NT2/D1 (cell line): ENCODE measurements around the gene HAUS6.

Experiments used
- DNase-seq: peaks from one replicate; pipeline ENCODE4 v3.0.0-alpha.2; 2011; ENCODE audit warnings: low read depth, low spot score
- H3K27me3 ChIP-seq: 2 replicates; pipeline ENCODE4 v1.6.0; 2011; ENCODE audit warnings: mild to moderate bottlenecking; ENCODE audit not compliant: insufficient read length, insufficient read depth
- H3K36me3 ChIP-seq: 2 replicates; pipeline ENCODE4 v1.6.1; 2011; ENCODE audit warnings: mild to moderate bottlenecking, low read length, mixed read lengths; ENCODE audit not compliant: insufficient read depth, insufficient read length
- H3K4me1 ChIP-seq: 2 replicates; pipeline ENCODE4 v1.5.1; 2011; ENCODE audit not compliant: insufficient read depth, insufficient read length
- H3K4me3 ChIP-seq: 2 replicates; pipeline ENCODE4 v1.5.1; 2011; ENCODE audit warnings: low read depth; ENCODE audit not compliant: insufficient read length
- H3K9ac ChIP-seq: 2 replicates; pipeline ENCODE4 v1.6.0; 2011; ENCODE audit warnings: low read depth; ENCODE audit not compliant: insufficient read length
- H3K9me3 ChIP-seq: 2 replicates; pipeline ENCODE4 v1.5.1; 2011; ENCODE audit warnings: mild to moderate bottlenecking, low read length; ENCODE audit not compliant: insufficient read depth
- SUZ12 ChIP-seq: IDR thresholded peaks from 2 replicates; pipeline ENCODE4 v1.6.1; 2011; ENCODE audit not compliant: insufficient read length, insufficient read depth; ENCODE audit errors: extremely low read depth
- YY1 ChIP-seq: IDR thresholded peaks from 2 replicates; pipeline ENCODE4 v1.6.1; 2011; ENCODE audit not compliant: insufficient read length, insufficient read depth
- ZNF274 ChIP-seq: IDR thresholded peaks from 2 replicates; pipeline ENCODE4 v1.6.1; 2011; ENCODE audit warnings: mild to moderate bottlenecking, low read depth, low read length

The HAUS6 gene

DNA sequence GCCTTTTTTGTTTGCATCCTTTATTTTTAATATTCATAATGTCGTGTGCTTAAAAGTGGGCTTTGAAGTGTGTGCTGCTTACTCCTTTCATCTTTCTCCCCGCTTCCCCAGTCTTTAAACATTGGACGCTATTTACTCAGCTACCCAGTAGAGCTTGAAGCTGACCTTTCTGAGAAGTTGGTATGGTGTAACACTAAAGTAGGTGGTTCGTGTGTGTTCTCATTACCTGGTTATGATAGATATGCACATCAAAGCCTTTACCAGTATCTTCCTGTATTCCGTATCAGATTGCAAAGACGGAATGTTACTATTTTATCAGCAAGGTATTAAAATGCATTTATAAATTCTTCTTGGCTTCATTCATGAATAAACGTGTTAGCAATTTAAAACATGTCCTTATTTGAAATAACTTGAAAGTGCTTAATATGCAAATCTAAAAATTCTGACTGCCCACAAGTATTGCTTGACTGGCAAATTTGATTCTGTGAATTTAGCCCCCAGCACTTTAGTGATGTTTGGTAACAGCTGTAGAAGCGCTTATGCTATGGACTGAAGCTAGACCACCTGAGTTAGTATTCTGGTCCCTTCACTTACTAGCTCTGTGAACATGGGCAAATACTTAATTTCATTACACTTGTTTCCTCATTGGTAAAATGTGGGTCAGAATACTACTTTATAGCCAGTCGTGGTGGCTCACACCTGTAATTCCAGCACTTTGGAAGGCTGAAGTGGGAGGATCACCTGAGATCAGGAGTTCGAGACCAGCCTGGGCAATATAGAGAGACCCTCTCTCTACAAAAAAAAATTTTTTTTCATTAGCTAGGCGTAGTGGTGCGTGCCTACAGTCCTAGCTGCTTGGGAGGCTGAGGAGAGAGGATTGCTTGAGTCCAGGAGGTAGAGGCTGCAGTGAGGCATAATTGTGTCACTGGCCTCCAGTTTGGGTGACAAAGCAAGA, 51.8 kb downstream of the HAUS6 start:
- TF ChIP-seq YY1 (no peak), ZNF274 (no peak), SUZ12 (no peak)
- H3K4me3 ChIP-seq, result peak overlapping the region; percentile 94
- DNase-seq, result no peak

DNA sequence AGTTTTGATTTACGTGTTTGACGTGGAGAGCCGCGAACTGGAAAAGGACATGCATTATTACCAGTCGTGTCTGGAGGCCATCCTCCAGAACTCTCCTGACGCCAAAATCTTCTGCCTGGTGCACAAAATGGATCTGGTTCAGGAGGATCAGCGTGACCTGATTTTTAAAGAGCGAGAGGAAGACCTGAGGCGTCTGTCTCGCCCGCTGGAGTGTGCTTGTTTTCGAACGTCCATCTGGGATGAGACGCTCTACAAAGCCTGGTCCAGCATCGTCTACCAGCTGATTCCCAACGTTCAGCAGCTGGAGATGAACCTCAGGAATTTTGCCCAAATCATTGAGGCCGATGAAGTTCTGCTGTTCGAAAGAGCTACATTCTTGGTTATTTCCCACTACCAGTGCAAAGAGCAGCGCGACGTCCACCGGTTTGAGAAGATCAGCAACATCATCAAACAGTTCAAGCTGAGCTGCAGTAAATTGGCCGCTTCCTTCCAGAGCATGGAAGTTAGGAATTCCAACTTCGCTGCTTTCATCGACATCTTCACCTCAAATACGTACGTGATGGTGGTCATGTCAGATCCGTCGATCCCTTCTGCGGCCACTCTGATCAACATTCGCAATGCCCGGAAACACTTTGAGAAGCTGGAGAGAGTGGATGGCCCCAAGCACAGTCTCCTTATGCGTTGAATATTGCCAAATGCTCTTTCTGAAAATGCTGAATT, 52.6 kb downstream of the HAUS6 start:
- Histone ChIP-seq H3K27me3 (no peaks in the 10 kb centered on the region), H3K9ac (peak overlapping the region; percentile 96), H3K36me3 (peaks cover 3% of the 10 kb centered on the region), H3K9me3 (no peaks in the 10 kb centered on the region), H3K4me3 (peak overlapping the region; percentile 94), H3K4me1 (no peaks in the 10 kb centered on the region)
- DNase-seq, result no peak
- TF ChIP-seq ZNF274, result no peak

More for the DNA sequence above, 51.8 kb downstream of the HAUS6 start:
- Histone ChIP-seq H3K9me3 (no peaks in the 10 kb centered on the region), H3K9ac (no peak overlapping the region), H3K27me3 (no peaks in the 10 kb centered on the region), H3K4me1 (no peaks in the 10 kb centered on the region), H3K36me3 (peaks cover 8% of the 10 kb centered on the region)

DNA sequence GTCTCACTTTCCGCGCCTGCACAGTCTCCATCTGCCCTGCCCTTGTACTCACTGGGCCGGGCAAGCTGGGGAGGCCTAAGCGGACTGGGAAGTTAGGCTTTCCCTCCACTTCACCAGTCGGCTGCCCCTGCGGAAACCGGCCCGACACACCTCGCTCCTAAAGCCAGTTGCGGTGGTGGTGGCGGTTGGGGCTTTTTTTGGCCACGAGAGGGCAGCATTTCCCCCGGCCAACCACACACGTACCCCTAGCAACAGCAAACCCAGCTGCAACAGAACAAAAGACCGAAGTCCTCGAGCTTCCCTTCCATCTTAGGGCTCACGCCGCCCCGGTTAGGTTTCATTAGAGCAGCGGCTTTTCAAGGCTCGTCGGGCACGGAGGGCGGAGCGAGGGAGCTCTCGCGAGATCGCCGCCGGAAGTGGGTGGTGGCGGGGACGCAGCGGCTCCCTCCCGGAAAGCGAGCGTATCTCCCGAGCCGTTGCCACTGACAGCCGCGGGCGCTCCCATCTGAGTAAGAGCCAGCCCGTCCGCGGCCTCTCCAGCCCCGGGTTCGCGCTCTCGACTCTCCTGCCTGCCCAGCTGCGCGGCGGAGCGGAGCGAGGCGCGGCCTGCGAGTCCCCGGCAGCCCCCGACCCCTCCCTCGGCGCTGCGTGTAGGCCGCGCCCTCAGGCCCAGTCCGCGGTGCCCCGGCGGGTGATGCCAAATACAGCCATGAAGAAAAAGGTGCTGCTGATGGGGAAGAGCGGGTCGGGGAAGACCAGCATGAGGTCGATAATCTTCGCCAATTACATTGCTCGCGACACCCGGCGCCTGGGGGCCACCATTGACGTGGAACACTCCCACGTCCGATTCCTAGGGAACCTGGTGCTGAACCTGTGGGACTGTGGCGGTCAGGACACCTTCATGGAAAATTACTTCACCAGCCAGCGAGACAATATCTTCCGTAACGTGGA, 53.5 kb downstream of the HAUS6 start, which contains the start of gene RRAGA:
TSS of gene RRAGA (plus strand) at position 462 of the 951 bp plus-strand sequence. CDS start at position 695, 233 bp downstream.
- no peaks in the 10 kb centered on the region for H3K27me3 ChIP-seq
- H3K4me1 ChIP-seq, result no peaks in the 10 kb centered on the region
- DNase-seq, result peak; percentile 97
- peaks cover 3% of the 10 kb centered on the region for H3K36me3 ChIP-seq
- no peaks in the 10 kb centered on the region for H3K9me3 ChIP-seq
- peak within 1 kb of the TSS; percentile 94 for H3K4me3 ChIP-seq
- TF ChIP-seq YY1, result peak; percentile 81
- TF ChIP-seq SUZ12, result no peak
- no peak for TF ChIP-seq ZNF274
- H3K9ac ChIP-seq, result peak within 1 kb of the TSS; percentile 96

DNA sequence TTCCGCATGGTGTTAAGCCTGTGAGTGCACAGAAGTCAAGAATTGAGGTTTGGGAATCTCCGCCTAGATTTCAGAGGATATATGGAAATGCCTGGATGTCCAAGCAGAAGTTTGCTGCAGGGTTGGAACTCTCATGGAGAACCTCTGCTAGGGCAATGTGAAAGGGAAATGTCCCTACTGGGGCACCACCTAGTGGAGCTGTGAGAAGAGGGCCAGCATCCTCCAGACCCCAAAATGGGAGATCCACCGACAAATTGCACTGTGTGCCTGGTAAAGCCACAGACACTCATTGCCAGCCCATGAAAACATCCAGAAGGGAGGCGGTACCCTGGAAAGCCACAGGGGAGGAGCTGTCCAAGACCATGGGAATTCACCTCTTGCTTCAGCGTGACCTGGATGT, 66.1 kb downstream of the HAUS6 start:
- no peaks in the 10 kb centered on the region for H3K27me3 ChIP-seq
- H3K9me3 ChIP-seq, result peaks cover 21% of the 10 kb centered on the region; the same call in 1 of the 2 replicates
- H3K4me1 ChIP-seq, result no peaks in the 10 kb centered on the region
- no peak overlapping the region for H3K4me3 ChIP-seq
- H3K36me3 ChIP-seq, result no peaks in the 10 kb centered on the region
- TF ChIP-seq ZNF274 (no peak), YY1 (no peak)
- H3K9ac ChIP-seq, result no peak overlapping the region
- no peak for DNase-seq

DNA sequence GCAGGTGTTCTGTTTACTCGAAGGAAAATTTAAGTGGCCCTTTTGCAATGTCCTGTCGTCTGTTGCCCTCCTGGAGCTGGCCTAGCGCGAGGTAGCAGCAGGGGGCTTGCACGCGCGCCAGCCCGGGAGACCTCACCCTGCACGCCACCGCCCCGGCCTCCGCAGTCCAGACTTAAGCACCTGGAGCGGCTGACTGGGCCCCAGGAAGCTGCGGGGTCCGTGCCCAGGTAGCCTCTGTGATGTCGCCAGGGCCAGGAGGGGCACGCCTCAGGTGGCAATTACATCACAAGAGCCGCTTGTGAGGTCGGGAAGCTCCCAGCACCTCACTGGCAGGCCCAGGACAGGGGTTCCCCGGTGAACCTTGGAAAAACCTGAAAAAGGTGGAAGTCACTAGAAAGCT, 69.7 kb downstream of the HAUS6 start, which contains the start of gene SAXO1:
TSS of gene SAXO1 (minus strand) at position 195 of the 400 bp plus-strand sequence. CDS start 301 bp downstream, outside the sequence.
- peaks cover 21% of the 10 kb centered on the region; the same call in 1 of the 2 replicates for H3K9me3 ChIP-seq
- H3K4me1 ChIP-seq, result no peaks in the 10 kb centered on the region
- TF ChIP-seq YY1 (no peak), SUZ12 (no peak), ZNF274 (no peak)
- no peak for DNase-seq
- H3K9ac ChIP-seq, result no peak within 1 kb of the TSS
- H3K27me3 ChIP-seq, result no peaks in the 10 kb centered on the region
- H3K4me3 ChIP-seq, result no peak within 1 kb of the TSS
- no peaks in the 10 kb centered on the region for H3K36me3 ChIP-seq

DNA sequence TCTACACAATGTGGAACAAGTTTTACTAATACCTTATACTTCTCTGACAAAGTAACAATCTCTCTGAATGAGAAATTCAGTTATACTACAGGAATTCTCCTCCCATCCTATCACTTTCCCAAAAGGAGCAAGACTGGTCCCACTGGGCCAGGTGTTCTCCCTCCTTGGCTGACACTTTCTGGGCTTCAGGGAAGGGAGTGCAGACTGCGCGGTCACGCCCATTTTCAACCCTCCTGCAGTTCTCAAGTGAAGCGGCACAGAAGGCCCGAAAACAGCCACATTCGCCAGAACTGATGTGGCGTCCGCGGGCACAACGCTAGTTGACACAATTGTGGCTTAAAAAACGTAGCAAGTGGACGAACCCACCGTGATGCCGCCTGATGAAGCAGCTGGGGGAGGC, 70.3 kb downstream of the HAUS6 start:
- DNase-seq, result no peak

More for the DNA sequence above, 70.3 kb downstream of the HAUS6 start:
- Histone ChIP-seq H3K9ac (no peak overlapping the region), H3K27me3 (no peaks in the 10 kb centered on the region), H3K4me1 (no peaks in the 10 kb centered on the region), H3K36me3 (no peaks in the 10 kb centered on the region), H3K9me3 (peaks cover 16% of the 10 kb centered on the region; the same call in 1 of the 2 replicates), H3K4me3 (no peak overlapping the region)
- TF ChIP-seq YY1 (no peak), ZNF274 (no peak), SUZ12 (no peak)
